Smooth muscle cell (in vitro differentiated cells): ENCODE results near the gene ULK2. TPM values are rescaled to one million over a fixed set of nuclear protein-coding genes. Genes with fewer than 3 reads are reported as not detected.

ENCODE experiments used
- DNase-seq: peaks from one replicate; lab custom pipeline; 2025; ENCODE audit not compliant: unreplicated experiment; lab: John Stamatoyannopoulos, UW
- H2AFZ ChIP-seq: fragments of 200-600 bp; sonication (generic); 2 replicates; pipeline ENCODE4 v1.6.0; 2016; ENCODE audit warnings: antibody characterized with exemption, low read depth, mild to moderate bottlenecking
- H3F3A ChIP-seq: fragments of 200-600 bp; sonication (generic); 2 replicates; pipeline ENCODE4 v1.6.0; 2017; ENCODE audit warnings: antibody characterized with exemption, low read depth
- H3K27ac ChIP-seq: fragments of 200-600 bp; sonication (generic); 2 replicates; pipeline ENCODE4 v1.5.1; 2016; ENCODE audit warnings: low read depth, mild to moderate bottlenecking
- H3K27me3 ChIP-seq: fragments of 200-600 bp; sonication (generic); 2 replicates; pipeline ENCODE4 v1.6.1; 2016; ENCODE audit warnings: low read depth, mild to moderate bottlenecking
- H3K36me3 ChIP-seq: fragments of 200-600 bp; sonication (generic); 2 replicates; pipeline ENCODE4 v1.5.1; 2016; ENCODE audit warnings: low read depth
- H3K4me1 ChIP-seq: fragments of 200-600 bp; sonication (generic); 2 replicates; pipeline ENCODE4 v1.5.1; 2016; ENCODE audit warnings: low read depth
- H3K4me2 ChIP-seq: fragments of 200-600 bp; sonication (generic); 2 replicates; pipeline ENCODE4 v1.6.0; 2016; ENCODE audit warnings: mild to moderate bottlenecking
- H3K4me3 ChIP-seq: fragments of 200-600 bp; sonication (generic); 2 replicates; pipeline ENCODE4 v1.5.1; 2016; ENCODE audit warnings: mild to moderate bottlenecking
- H3K79me2 ChIP-seq: fragments of 200-600 bp; sonication (generic); 2 replicates; pipeline ENCODE4 v1.6.0; 2016; ENCODE audit warnings: low read depth, mild to moderate bottlenecking
- H3K9ac ChIP-seq: fragments of 200-600 bp; sonication (generic); 2 replicates; pipeline ENCODE4 v1.6.0; 2016; ENCODE audit warnings: low read depth
- H3K9me3 ChIP-seq: fragments of 200-600 bp; sonication (generic); replicated peaks from 2 replicates; pipeline ENCODE4 v1.5.1; 2016; ENCODE audit warnings: low read depth
- H4K20me1 ChIP-seq: fragments of 200-600 bp; sonication (generic); 2 replicates; pipeline ENCODE4 v1.6.0; 2016; ENCODE audit warnings: low read depth
- CTCF ChIP-seq: fragments of 200-600 bp; sonication (generic); IDR thresholded peaks from 2 replicates; pipeline ENCODE4 v1.5.1; 2017; ENCODE audit warnings: borderline replicate concordance, mild to moderate bottlenecking, antibody characterized with exemption; ENCODE audit not compliant: insufficient read depth, poor library complexity, severe bottlenecking
- WGBS: methylation state at CpG from one replicate; pipeline ENCODE4 v1.1.7; 2016; ENCODE audit warnings: low lambda C conversion rate; 5-methylcytosine and 5-hydroxymethylcytosine counted together
- polyA plus RNA-seq: library from polyadenylated mRNA; unstranded; fragments of >200 nt; fragmentation: Nextera tagmentation; extraction: Ambion mirVana; gene quantifications from 2 replicates; pipeline ENCODE4 v1.2.1, GENCODE V29; 2016
- total RNA-seq: library from RNA; depleted of rRNA; stranded (reverse); fragments of >200 nt; gene quantifications from 2 replicates; pipeline ENCODE4 v1.2.3, GENCODE V29; 2014

Gene ULK2
- total and polyA plus RNA-seq, 2 experiments from 2014 or later, result 9.7 to 24.0 TPM

GRCh38 chr17:19755392-19755791 is 112.3 kb downstream of the ULK2 start:
- Histone ChIP-seq H3K4me1 (no peaks in the 10 kb centered on the region), H3K36me3 (no peaks in the 10 kb centered on the region), H3F3A (no peaks in the 10 kb centered on the region), H3K9me3 (no peaks in the 10 kb centered on the region), H3K79me2 (no peaks in the 10 kb centered on the region), H4K20me1 (no peaks in the 10 kb centered on the region), H3K4me3 (no peak overlapping the region), H3K9ac (no peak overlapping the region), H3K4me2 (no peak overlapping the region), H3K27ac (no peak overlapping the region), H2AFZ (no peak overlapping the region), H3K27me3 (no peaks in the 10 kb centered on the region)
- no peak for TF ChIP-seq CTCF
- no peak for DNase-seq
- WGBS, result 87% methylated on average over 6 of the region's 6 CpGs

- Histone ChIP-seq H3K4me1 (no peaks in the 10 kb centered on the region), H3K27me3 (no peaks in the 10 kb centered on the region), H3K9ac (no peak overlapping the region), H3K36me3 (no peaks in the 10 kb centered on the region), H3K79me2 (no peaks in the 10 kb centered on the region), H2AFZ (no peak overlapping the region), H3K4me3 (no peak overlapping the region), H3K4me2 (no peak overlapping the region), H3F3A (no peaks in the 10 kb centered on the region), H4K20me1 (no peaks in the 10 kb centered on the region), H3K27ac (no peak overlapping the region), H3K9me3 (no peaks in the 10 kb centered on the region)
- WGBS, result 93% methylated on average over 12 of the region's 12 CpGs
- no peak for TF ChIP-seq CTCF
- no peak for DNase-seq
Measured at GRCh38 chr17:19753661-19754463, 113.9 kb downstream of the ULK2 start.

GRCh38 chr17:19753051-19753509 is 114.7 kb downstream of the ULK2 start:
- H3K4me1 ChIP-seq, result no peaks in the 10 kb centered on the region
- H3K9ac ChIP-seq, result no peak overlapping the region
- no peak overlapping the region for H3K27ac ChIP-seq
- no peak overlapping the region for H3K4me2 ChIP-seq
- no peaks in the 10 kb centered on the region for H3K27me3 ChIP-seq
- H3F3A ChIP-seq, result no peaks in the 10 kb centered on the region
- no peak for DNase-seq
- 83% methylated on average over 12 of the region's 12 CpGs for WGBS
- H4K20me1 ChIP-seq, result no peaks in the 10 kb centered on the region
- H3K9me3 ChIP-seq, result no peaks in the 10 kb centered on the region
- H3K36me3 ChIP-seq, result no peaks in the 10 kb centered on the region
- H3K79me2 ChIP-seq, result no peaks in the 10 kb centered on the region
- no peak for TF ChIP-seq CTCF
- no peak overlapping the region for H2AFZ ChIP-seq
- H3K4me3 ChIP-seq, result no peak overlapping the region
